K562 (cell line): ENCODE data around the gene UBE2V1. TPM values are rescaled to one million over a fixed set of nuclear protein-coding genes. Genes with fewer than 3 reads are reported as not detected.

ENCODE experiments used
- ATAC-seq: fragments of 200-7000 bp; cut with Tn5 transposase; 3 replicates; pipeline ENCODE4 v1.9.1; 2020; ENCODE audit warnings: moderate library complexity
- BruUV-seq: library from RNA; stranded (reverse); fragments of 400-500 nt; replicated peaks from 2 replicates; lab custom pipeline; 2021; lab: Mats Ljungman, UMichigan
- CTCF ChIA-PET: fragments of 300-600 bp; formaldehyde crosslinking; extraction: SDS; loops from one replicate; lab custom pipeline; 2021; ENCODE audit warnings: low intra/inter-chr PET ratio; lab: Yijun Ruan, JAX
- POLR2A ChIA-PET: fragments of 300-600, 350-650 bp; sonication (Branson Sonifier 250); formaldehyde crosslinking; extraction: SDS; loops from one replicate; lab custom pipeline; 2021; ENCODE audit warnings: antibody characterized with exemption, inconsistent platforms; lab: Yijun Ruan, JAX
- DNase-seq, 4 experiments: peaks; one replicate each; pipeline versions ENCODE4 v3.0.0 to v3.0.0-alpha.2; 2011 to 2018; ENCODE audit warnings: low spot score in 3 of 4, mixed read lengths in 3 of 4; ENCODE audit errors: extremely low read depth in 1 of 4
- FAIRE-seq: peaks from 2 replicates; lab custom pipeline; 2011; peaks lifted over from hg19 to GRCh38; lab: Jason Lieb, UNC
- H2AFZ ChIP-seq: 2 replicates; pipeline ENCODE4 v1.6.0; 2011; ENCODE audit warnings: low read depth, low read length, control low read depth, inconsistent platforms
- H3K27ac ChIP-seq: fragments of 200-600 bp; 3 replicates; pipeline ENCODE4 v1.8.0; 2011; ENCODE audit warnings: low read depth, mild to moderate bottlenecking, control low read depth, inconsistent platforms, low read length, moderate library complexity, mixed read lengths; ENCODE audit errors: extremely low read depth
- H3K27me3 ChIP-seq, 2 experiments: fragments of 300-600 bp in 1 of 2; 2 replicates in 1 of 2; 3 replicates in 1 of 2; pipeline versions ENCODE4 v1.6.0 to v1.8.0; 2011; ENCODE audit warnings: inconsistent platforms in 2 of 2, low read length in 2 of 2, mild to moderate bottlenecking in 1 of 2, mixed read lengths in 1 of 2, moderate library complexity in 1 of 2; ENCODE audit not compliant: control insufficient read depth in 2 of 2, insufficient read depth in 2 of 2
- H3K36me3 ChIP-seq: fragments of 300-600 bp; 3 replicates; pipeline ENCODE4 v1.8.0; 2011; ENCODE audit warnings: mild to moderate bottlenecking, low read length, inconsistent platforms; ENCODE audit not compliant: control insufficient read depth, insufficient read depth
- H3K4me1 ChIP-seq, 2 experiments: fragments of 200-600 bp in 1 of 2; replicated peaks in 1 of 2; 2 replicates in 1 of 2; 3 replicates in 1 of 2; pipeline versions ENCODE4 v1.5.1 to v1.8.0; 2011; ENCODE audit warnings: inconsistent platforms in 2 of 2, low read length in 2 of 2, mild to moderate bottlenecking in 1 of 2, mixed read lengths in 1 of 2, moderate library complexity in 1 of 2; ENCODE audit not compliant: control insufficient read depth in 2 of 2, insufficient read depth in 2 of 2
- H3K4me2 ChIP-seq: 2 replicates; pipeline ENCODE4 v1.6.1; 2011; ENCODE audit warnings: low read length, control low read depth, inconsistent platforms, mixed read lengths; ENCODE audit not compliant: insufficient read depth
- H3K4me3 ChIP-seq: fragments of 200-600 bp; sonication (generic), shearing (Covaris generic); 2 replicates; pipeline ENCODE4 v1.5.1; 2016; ENCODE audit warnings: control low read depth, inconsistent platforms
- H3K79me2 ChIP-seq: fragments of 200-600 bp; 3 replicates; pipeline ENCODE4 v1.8.0; 2011; ENCODE audit warnings: low read length, inconsistent platforms; ENCODE audit not compliant: control insufficient read depth, insufficient read depth
- H3K9ac ChIP-seq, 2 experiments: 2 replicates each; pipeline versions ENCODE4 v1.6.0 to v1.6.1; 2011; ENCODE audit warnings: low read depth in 2 of 2, low read length in 2 of 2, control low read depth in 1 of 2, inconsistent platforms in 1 of 2, mild to moderate bottlenecking in 1 of 2, mixed read lengths in 1 of 2; ENCODE audit not compliant: insufficient read depth in 1 of 2
- H3K9me1 ChIP-seq: one replicate; pipeline ENCODE4 v1.6.0; 2011; ENCODE audit warnings: inconsistent platforms, mild to moderate bottlenecking, low read length, moderate library complexity; ENCODE audit not compliant: control insufficient read depth, insufficient read depth
- H3K9me3 ChIP-seq: replicated peaks from 2 replicates; pipeline ENCODE4 v1.5.1; 2011; ENCODE audit warnings: low read depth, low read length, inconsistent platforms; ENCODE audit not compliant: control insufficient read depth, insufficient read depth
- H4K20me1 ChIP-seq: replicated peaks from 2 replicates; pipeline ENCODE4 v1.6.1; 2011; ENCODE audit warnings: low read length, inconsistent platforms, mixed read lengths; ENCODE audit not compliant: control insufficient read depth, insufficient read depth
- ARID3B ChIP-seq: fragments of 250-450 bp; sonication (Bioruptor Pico); IDR thresholded peaks from 2 replicates; pipeline ENCODE4 v1.4.0; 2020; ENCODE audit warnings: borderline replicate concordance
- ATF2 ChIP-seq: sonication (generic); formaldehyde crosslinking; IDR thresholded peaks from 2 replicates; pipeline ENCODE4 v1.8.1; 2022; ENCODE audit warnings: missing genetic modification reagents
- CBFA2T2 ChIP-seq: fragments of 450-650 bp; conservative IDR thresholded peaks from 2 replicates; pipeline ENCODE4 v1.6.1; 2017; ENCODE audit warnings: mild to moderate bottlenecking
- CEBPB ChIP-seq: fragments of 450-650 bp; IDR thresholded peaks from 2 replicates; pipeline ENCODE4 v1.6.1; 2016; ENCODE audit warnings: missing genetic modification characterization, missing compliant biosample characterization
- FOXM1 ChIP-seq, 2 experiments: fragments of 450-650 bp in 1 of 2; sonication (generic) in 1 of 2; formaldehyde crosslinking in 1 of 2; IDR thresholded peaks; 2 replicates each; pipeline versions ENCODE4 v1.6.1 to v1.9.0; 2017 to 2022; ENCODE audit warnings: low read depth in 2 of 2, mild to moderate bottlenecking in 2 of 2, missing genetic modification reagents in 1 of 2, moderate library complexity in 1 of 2
- GTF2E2 ChIP-seq: fragments of 200-800 bp; sonication (Bioruptor generic); IDR thresholded peaks from 2 replicates; pipeline ENCODE4 v1.6.1; 2016; ENCODE audit warnings: missing genetic modification characterization, missing compliant biosample characterization
- MCM7 ChIP-seq, 2 experiments: fragments of 450-650 bp; IDR thresholded peaks; 2 replicates each; pipeline ENCODE4 v1.6.1; 2016 to 2018
- MYNN ChIP-seq, 2 experiments: sonication (generic); formaldehyde crosslinking in 1 of 2; IDR thresholded peaks; 2 replicates each; pipeline versions ENCODE4 v1.5.0 to v1.6.1; 2016 to 2020; ENCODE audit warnings: antibody characterized with exemption in 1 of 2, missing genetic modification reagents in 1 of 2
- NFE2L1 ChIP-seq: fragments of 450-650 bp; IDR thresholded peaks from 2 replicates; pipeline ENCODE4 v1.6.1; 2016; ENCODE audit warnings: missing genetic modification characterization, low read depth, mild to moderate bottlenecking, missing compliant biosample characterization, moderate library complexity, borderline replicate concordance
- PRMT5 ChIP-seq: sonication (generic); formaldehyde crosslinking; IDR thresholded peaks from 2 replicates; pipeline ENCODE4 v1.5.0; 2020; ENCODE audit warnings: missing genetic modification reagents
- SP2 ChIP-seq: IDR thresholded peaks from 2 replicates; pipeline ENCODE4 v1.6.1; 2011; ENCODE audit warnings: mild to moderate bottlenecking, low read depth, low read length, moderate library complexity; ENCODE audit not compliant: poor library complexity, severe bottlenecking; ENCODE audit errors: extremely low read depth
- TAL1 ChIP-seq: fragments of 450-650 bp; IDR thresholded peaks from 2 replicates; pipeline ENCODE4 v1.6.1; 2016; ENCODE audit warnings: mild to moderate bottlenecking
- TCF3 ChIP-seq: sonication (generic); formaldehyde crosslinking; IDR thresholded peaks from 2 replicates; pipeline ENCODE4 v1.4.0; 2020; ENCODE audit warnings: mild to moderate bottlenecking, missing genetic modification reagents
- TEAD1 ChIP-seq, 2 experiments: fragments of 450-650 bp in 1 of 2; sonication (generic) in 1 of 2; formaldehyde crosslinking; IDR thresholded peaks; 2 replicates each; pipeline versions ENCODE4 v1.4.0 to v1.8.0; 2020 to 2022; ENCODE audit warnings: mild to moderate bottlenecking in 2 of 2, missing genetic modification reagents in 1 of 2
- YY1 ChIP-seq, 3 experiments: IDR thresholded peaks; 2 replicates each; pipeline ENCODE4 v1.6.1; 2011; ENCODE audit warnings: low read length in 2 of 3, mild to moderate bottlenecking in 2 of 3, moderate library complexity in 2 of 3, borderline replicate concordance in 1 of 3, control low read depth in 1 of 3, low read depth in 1 of 3; ENCODE audit not compliant: insufficient read depth in 3 of 3, insufficient replicate concordance in 2 of 3, control insufficient read depth in 1 of 3, insufficient read length in 1 of 3; ENCODE audit errors: extremely low read depth in 1 of 3
- ZBTB17 ChIP-seq: fragments of 450-650 bp; formaldehyde crosslinking; IDR thresholded peaks from 2 replicates; pipeline ENCODE4 v1.4.0; 2020; ENCODE audit warnings: mild to moderate bottlenecking
- ZFX ChIP-seq: sonication (generic); formaldehyde crosslinking; IDR thresholded peaks from 2 replicates; pipeline ENCODE4 v1.8.0; 2022; ENCODE audit warnings: mild to moderate bottlenecking, missing genetic modification reagents, moderate library complexity
- ZNF324 ChIP-seq: fragments of 250-450 bp; sonication (Bioruptor Pico); IDR thresholded peaks from 2 replicates; pipeline ENCODE4 v1.4.0; 2020; ENCODE audit warnings: mild to moderate bottlenecking
- ZNF75A ChIP-seq: fragments of 450-650 bp; formaldehyde crosslinking; IDR thresholded peaks from 2 replicates; pipeline ENCODE4 v1.4.0; 2020; ENCODE audit warnings: mild to moderate bottlenecking
- WGBS: fragments of 100-300 bp; shearing (Covaris generic); methylation state at CpG from one replicate; pipeline ENCODE4 v1.1.6; 2016; ENCODE audit warnings: low coverage, mixed read lengths; ENCODE audit not compliant: insufficient coverage; ENCODE audit errors: missing lambda C conversion rate; 5-methylcytosine and 5-hydroxymethylcytosine counted together
- in situ Hi-C: fragments of 300-500 bp; cut with MboI; formaldehyde crosslinking; loops from 4 replicates; pipeline ENCODE4 v1.15.0; 2018; ENCODE audit warnings: inconsistent platforms, mixed read lengths
- intact Hi-C: fragments of 100-400 bp; cut with micrococcal nuclease; formaldehyde crosslinking; loops from 2 replicates; pipeline ENCODE4 v1.14.2; 2022
- polyA plus RNA-seq, 8 experiments: library from polyadenylated mRNA; depleted of rRNA in 4 of 8; stranded (reverse) in 5 of 8; unstranded in 3 of 8; fragments of >200 nt; fragmentation: Nextera tagmentation in 2 of 8; fragmentation: Illumina TruSeq in 1 of 8; extraction: Ambion mirVana in 2 of 8; extraction: Trizol in 1 of 8; gene quantifications; 2 replicates each; pipeline versions ENCODE4 v1.2.1 to v1.2.3, GENCODE V29; 2011 to 2014; ENCODE audit warnings: inconsistent platforms in 1 of 8, missing spikeins in 1 of 8
- total RNA-seq, 7 experiments: library from RNA; depleted of rRNA in 6 of 7; stranded (reverse); fragments of >200 nt in 6 of 7; fragmentation: Illumina TruSeq in 2 of 7; extraction: Trizol in 2 of 7; gene quantifications; 2 replicates each; pipeline versions ENCODE4 v1.2.1 to v1.2.3, GENCODE V29; 2011 to 2021; ENCODE audit warnings: low replicate concordance in 1 of 7

Gene UBE2V1
- total and polyA plus RNA-seq, 9 of the 15 experiments (the other 6 are each of a cell fraction or from before 2014, with no cell fraction given) = 93.0 to 357 (median 119) TPM

- Histone ChIP-seq H3K4me2 (peak overlapping the region; percentile 98), H3K36me3 (peaks cover 5% of the 10 kb centered on the region), H3K27ac (peak overlapping the region; percentile 75), H3K9ac (peak overlapping the region; percentile 86 to 89), H4K20me1 (peaks cover 18% of the 10 kb centered on the region), H3K9me1 (no peaks in the 10 kb centered on the region), H3K9me3 (no peaks in the 10 kb centered on the region), H3K4me3 (peak overlapping the region; percentile 63), H3K27me3 (no peaks in the 10 kb centered on the region), H3K4me1 (peaks cover 23 to 34% of the 10 kb centered on the region in 2 experiments), H3K79me2 (peaks cover 42% of the 10 kb centered on the region), H2AFZ (peak overlapping the region; percentile 99)
- FAIRE-seq (peak; percentile 94), DNase-seq (peak; percentile 85 to 97 (median 89)), ATAC-seq (peak; percentile 83)
- intact Hi-C loops = no loop called here
- WGBS = under 1% methylated on average over 24 of the region's 24 CpGs
- in situ Hi-C loops = no loop called here
- BruUV-seq = no TSS peak
- CTCF ChIA-PET = no interaction called here
- POLR2A ChIA-PET = interaction anchor here (0.6 to 2.8 kb wide), 18 partner anchors 9 to 427 kb away, joined by 3 to 22 read pairs (median 4); partner anchors contain the start of genes PEDS1 and SNAI1
- TF ChIP-seq TCF3 (no peak), ZBTB17 (CRISPR knock-in tag) (no peak), ZFX (no peak), ZNF75A (CRISPR knock-in tag) (no peak), PRMT5 (CRISPR knock-in tag) (no peak), TAL1 (no peak), GTF2E2 (tag) (no peak), ARID3B (CRISPR knock-in tag) (no peak), MCM7 (IDR thresholded peaks at IDR 0.05) (no peak), SP2 (no peak), FOXM1 (IDR thresholded peaks at IDR 0.05; ENCODE audit: low read depth) (no peak), FOXM1 (CRISPR knock-in tag; IDR thresholded peaks at IDR 0.05; ENCODE audit: low read depth) (no peak), YY1 (IDR thresholded peaks at IDR 0.05; ENCODE audit: borderline replicate concordance in 1 of 3, control insufficient read depth in 1 of 3, extremely low read depth in 1 of 3, insufficient read depth in 3 of 3, insufficient read length in 1 of 3, insufficient replicate concordance in 2 of 3, low read depth in 1 of 3, low read length in 2 of 3) (peak in 1 of 3 experiments; percentile 70), CBFA2T2 (no peak), NFE2L1 (tag) (no peak), ATF2 (CRISPR knock-in tag) (no peak), ZNF324 (CRISPR knock-in tag) (no peak), TEAD1 (CRISPR knock-in tag; IDR thresholded peaks at IDR 0.05) (no peak), CEBPB (tag) (no peak), MYNN (IDR thresholded peaks at IDR 0.05) (no peak), MYNN (CRISPR knock-in tag; IDR thresholded peaks at IDR 0.05) (no peak)
Measured at GRCh38 chr20:50115591-50116367, 2.8 kb upstream of the UBE2V1 start.
